K562 (cell line): Measurements from ENCODE around the gene WNK2. TPM values are rescaled to one million over a fixed set of nuclear protein-coding genes. Genes with fewer than 3 reads are reported as not detected.

Experiments
- CBX5 ChIP-seq: IDR thresholded peaks from 2 replicates; pipeline ENCODE4 v1.6.1; 2014; ENCODE audit warnings: low read depth, borderline replicate concordance
- FOSL1 ChIP-seq: fragments of 200-800 bp; sonication (Bioruptor generic); conservative IDR thresholded peaks from 2 replicates; pipeline ENCODE4 v1.6.1; 2016; ENCODE audit warnings: missing genetic modification characterization, missing compliant biosample characterization
- JUND ChIP-seq, 2 experiments: IDR thresholded peaks; 2 replicates in 1 of 2; 3 replicates in 1 of 2; pipeline ENCODE4 v1.6.1; 2011; ENCODE audit warnings: borderline replicate concordance in 2 of 2, low read depth in 2 of 2, low read length in 2 of 2, improper control_type of control experiment in 1 of 2, missing biosample characterization in 1 of 2, missing genetic modification characterization in 1 of 2, missing genetic modification reagents in 1 of 2
- PTBP1 ChIP-seq: fragments of 200-400 bp; formaldehyde crosslinking; IDR thresholded peaks from 2 replicates; pipeline ENCODE4 v1.6.1; 2017; ENCODE audit warnings: low read depth, low read length
- RERE ChIP-seq: sonication (generic); formaldehyde crosslinking; IDR thresholded peaks from 2 replicates; pipeline ENCODE4 v1.8.0; 2023; ENCODE audit warnings: missing genetic modification reagents, mild to moderate bottlenecking, borderline replicate concordance
- RNF219 ChIP-seq: fragments of 250-450 bp; sonication (Bioruptor Pico); IDR thresholded peaks from 2 replicates; pipeline ENCODE4 v1.5.0; 2022; ENCODE audit warnings: mild to moderate bottlenecking
- ZBTB1 ChIP-seq: sonication (generic); formaldehyde crosslinking; IDR thresholded peaks from 2 replicates; pipeline ENCODE4 v1.8.1; 2023; ENCODE audit warnings: missing genetic modification reagents, low read depth, mild to moderate bottlenecking, borderline replicate concordance
- ZNF133 ChIP-seq: fragments of 250-450 bp; sonication (Bioruptor Pico); IDR thresholded peaks from 2 replicates; pipeline ENCODE4 v1.4.0; 2020; ENCODE audit warnings: mild to moderate bottlenecking
- polyA plus RNA-seq, 8 experiments: library from polyadenylated mRNA; depleted of rRNA in 4 of 8; stranded (reverse) in 5 of 8; unstranded in 3 of 8; fragments of >200 nt; fragmentation: Nextera tagmentation in 2 of 8; fragmentation: Illumina TruSeq in 1 of 8; extraction: Ambion mirVana in 2 of 8; extraction: Trizol in 1 of 8; gene quantifications; 2 replicates each; pipeline versions ENCODE4 v1.2.1 to v1.2.3, GENCODE V29; 2011 to 2014; ENCODE audit warnings: inconsistent platforms in 1 of 8, missing spikeins in 1 of 8
- total RNA-seq, 7 experiments: library from RNA; depleted of rRNA in 6 of 7; stranded (reverse); fragments of >200 nt in 6 of 7; fragmentation: Illumina TruSeq in 2 of 7; extraction: Trizol in 2 of 7; gene quantifications; 2 replicates each; pipeline versions ENCODE4 v1.2.1 to v1.2.3, GENCODE V29; 2011 to 2021; ENCODE audit warnings: low replicate concordance in 1 of 7
- TF ChIP-seq, protein P1 (sequence below): fragments of 250-450 bp; sonication (Bioruptor Pico); IDR thresholded peaks from 2 replicates; pipeline ENCODE4 v1.4.0; 2020; ENCODE audit warnings: mild to moderate bottlenecking, moderate library complexity

Gene WNK2
- total and polyA plus RNA-seq, 9 of the 15 experiments (the other 6 are each of a cell fraction or from before 2014, with no cell fraction given): 0.36 to 3.3 (median 0.64) TPM; not detected in 2

GRCh38 chr9:93288891-93289883 is 105.2 kb downstream of the WNK2 start (continued):
- TF ChIP-seq, protein P1, sequence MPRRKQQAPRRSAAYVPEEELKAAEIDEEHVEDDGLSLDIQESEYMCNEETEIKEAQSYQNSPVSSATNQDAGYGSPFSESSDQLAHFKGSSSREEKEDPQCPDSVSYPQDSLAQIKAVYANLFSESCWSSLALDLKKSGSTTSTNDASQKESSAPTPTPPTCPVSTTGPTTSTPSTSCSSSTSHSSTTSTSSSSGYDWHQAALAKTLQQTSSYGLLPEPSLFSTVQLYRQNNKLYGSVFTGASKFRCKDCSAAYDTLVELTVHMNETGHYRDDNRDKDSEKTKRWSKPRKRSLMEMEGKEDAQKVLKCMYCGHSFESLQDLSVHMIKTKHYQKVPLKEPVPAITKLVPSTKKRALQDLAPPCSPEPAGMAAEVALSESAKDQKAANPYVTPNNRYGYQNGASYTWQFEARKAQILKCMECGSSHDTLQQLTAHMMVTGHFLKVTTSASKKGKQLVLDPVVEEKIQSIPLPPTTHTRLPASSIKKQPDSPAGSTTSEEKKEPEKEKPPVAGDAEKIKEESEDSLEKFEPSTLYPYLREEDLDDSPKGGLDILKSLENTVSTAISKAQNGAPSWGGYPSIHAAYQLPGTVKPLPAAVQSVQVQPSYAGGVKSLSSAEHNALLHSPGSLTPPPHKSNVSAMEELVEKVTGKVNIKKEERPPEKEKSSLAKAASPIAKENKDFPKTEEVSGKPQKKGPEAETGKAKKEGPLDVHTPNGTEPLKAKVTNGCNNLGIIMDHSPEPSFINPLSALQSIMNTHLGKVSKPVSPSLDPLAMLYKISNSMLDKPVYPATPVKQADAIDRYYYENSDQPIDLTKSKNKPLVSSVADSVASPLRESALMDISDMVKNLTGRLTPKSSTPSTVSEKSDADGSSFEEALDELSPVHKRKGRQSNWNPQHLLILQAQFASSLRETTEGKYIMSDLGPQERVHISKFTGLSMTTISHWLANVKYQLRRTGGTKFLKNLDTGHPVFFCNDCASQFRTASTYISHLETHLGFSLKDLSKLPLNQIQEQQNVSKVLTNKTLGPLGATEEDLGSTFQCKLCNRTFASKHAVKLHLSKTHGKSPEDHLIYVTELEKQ: no peak
- TF ChIP-seq ZBTB1 (CRISPR knock-in tag): no peak
- TF ChIP-seq ZNF133 (CRISPR knock-in tag): no peak
- no peak for TF ChIP-seq RERE (CRISPR knock-in tag)
- TF ChIP-seq JUND (IDR thresholded peaks at IDR 0.05; ENCODE audit: borderline replicate concordance, low read depth, low read length): peak; percentile 26; the same call in 1 of the 2 replicates
- TF ChIP-seq JUND (tag; IDR thresholded peaks at IDR 0.05; ENCODE audit: borderline replicate concordance, low read depth, low read length): no peak
- no peak for TF ChIP-seq PTBP1
- peak; percentile 71 for TF ChIP-seq FOSL1 (tag)
- TF ChIP-seq CBX5: no peak
- TF ChIP-seq RNF219 (CRISPR knock-in tag): no peak
